Measurements from ENCODE around the gene PADI2. TPM values are rescaled to one million over a fixed set of nuclear protein-coding genes. Genes with fewer than 3 reads are reported as not detected.

The PADI2 gene
- total RNA-seq, 1 experiment from 2014 or later = 3.0 TPM

GRCh38 chr1:17095141-17095540 lies 24.1 kb downstream of the PADI2 start:
- no peaks in the 10 kb centered on the region for H3K4me1 ChIP-seq (ENCODE audit: insufficient read depth, low read length)
- H3K14ac ChIP-seq (ENCODE audit: insufficient read depth, low read length) = no peak overlapping the region
- no peak overlapping the region for H3K4ac ChIP-seq (ENCODE audit: low read depth, low read length)
- Mint-ChIP-seq H3K36me3 (ENCODE audit: insufficient read depth in 1 of 3, low read depth in 3 of 3) (no peaks in the 10 kb centered on the region), H3K27ac (no peak overlapping the region), H3K27me3 (ENCODE audit: low read depth) (peaks cover 2% of the 10 kb centered on the region), H3K9me3 (no peaks in the 10 kb centered on the region; a peak in 2 of 5 replicates), H3K4me3 (no peak overlapping the region), H3K4me1 (peaks cover 13 to 27% of the 10 kb centered on the region in 2 experiments)
- no peak overlapping the region for H2BK12ac ChIP-seq (ENCODE audit: insufficient read length, low read depth, low read length)
- no peak overlapping the region for H3K27ac ChIP-seq (ENCODE audit: insufficient read length, low read depth, low read length)
- H3K27me3 ChIP-seq (ENCODE audit: insufficient read depth, low read length) = no peaks in the 10 kb centered on the region
- no peak overlapping the region for H3K9ac ChIP-seq (ENCODE audit: extremely low read depth, insufficient read length, low read length)
- H3T11ph ChIP-seq (ENCODE audit: low read length) = no peak overlapping the region
- no peak overlapping the region for H2BK20ac ChIP-seq (ENCODE audit: low read depth, low read length, poor library complexity, severe bottlenecking)
- H2BK120ac ChIP-seq (ENCODE audit: low read depth, low read length, poor library complexity, severe bottlenecking) = no peak overlapping the region
- no peak overlapping the region for H4K5ac ChIP-seq (ENCODE audit: insufficient read length, low read depth, low read length)
- H3K9me3 ChIP-seq (ENCODE audit: control insufficient read depth, low read depth, low read length) = no peaks in the 10 kb centered on the region
- H3K18ac ChIP-seq (ENCODE audit: insufficient read length, low read depth, low read length) = no peak overlapping the region
- no peaks in the 10 kb centered on the region for H3K79me1 ChIP-seq (ENCODE audit: insufficient read depth, low read depth, low read length, poor library complexity, severe bottlenecking)
- no peak overlapping the region for H3K23ac ChIP-seq (ENCODE audit: insufficient read length, low read depth, low read length)
- TF ChIP-seq CTCF (conservative IDR thresholded peaks at IDR 0.05) = no peak
- H3K79me2 ChIP-seq (ENCODE audit: insufficient read depth, low read length) = no peaks in the 10 kb centered on the region
- no peak overlapping the region for H4K91ac ChIP-seq (ENCODE audit: insufficient read length, low read depth, low read length)
- no peak overlapping the region for H2BK5ac ChIP-seq (ENCODE audit: insufficient read length, low read length)
- H3K23me2 ChIP-seq (ENCODE audit: insufficient read length, low read depth, low read length, poor library complexity, severe bottlenecking) = no peaks in the 10 kb centered on the region
- no peaks in the 10 kb centered on the region for H4K20me1 ChIP-seq (ENCODE audit: control insufficient read depth, insufficient read depth, insufficient read length)
- no peak overlapping the region for H3K56ac ChIP-seq (ENCODE audit: insufficient read length, low read depth, low read length)
- H4K8ac ChIP-seq (replicated peaks; ENCODE audit: insufficient read length, low read depth, low read length) = no peak overlapping the region
- DNase-seq = no peak
- H2AK5ac ChIP-seq (ENCODE audit: insufficient read length, low read length) = no peak overlapping the region
- no peak overlapping the region for H2AFZ ChIP-seq (ENCODE audit: low read length)
- no peak overlapping the region for H3K4me2 ChIP-seq (ENCODE audit: insufficient read depth, insufficient read length, low read length)
- H2BK15ac ChIP-seq (ENCODE audit: low read depth, low read length) = no peak overlapping the region
- no CpG with 5 or more reads among the region's 4 CpGs for WGBS (ENCODE audit: extremely low coverage, insufficient read length, low lambda C conversion rate)
